HG02759 (cell line): ENCODE results near the gene EIF2A.
A peak's percentile ranks its signal among the peaks of the same experiment; 100 is the strongest.

Experiments used
- ATAC-seq: cut with Tn5 transposase; IDR thresholded peaks from one replicate; pipeline ENCODE4 v1.9.1; 2021; ENCODE audit warnings: mild to moderate bottlenecking, moderate library complexity; ENCODE audit not compliant: unreplicated experiment

Gene EIF2A

GRCh38 chr3:150543128-150543527, 3.5 kb upstream of the EIF2A start:
- no peak for ATAC-seq

- ATAC-seq = no peak
Observed at GRCh38 chr3:150543531-150543930, 3.1 kb upstream of the EIF2A start.

GRCh38 chr3:150544041-150544440, 2.5 kb upstream of the EIF2A start:
- ATAC-seq = no peak

- no peak for ATAC-seq
Observed at GRCh38 chr3:150544726-150545125, 1.9 kb upstream of the EIF2A start.

GRCh38 chr3:150545419-150546225, 965 bp upstream of the EIF2A start:
- no peak for ATAC-seq

GRCh38 chr3:150547045-150547741, 606 bp downstream of the EIF2A start:
- ATAC-seq = no peak

- no peak for ATAC-seq
Observed at GRCh38 chr3:150555859-150556436, 9.4 kb downstream of the EIF2A start.

- no peak for ATAC-seq
Observed at GRCh38 chr3:150556792-150557191, 10.2 kb downstream of the EIF2A start.

GRCh38 chr3:150557725-150558124, 11.1 kb downstream of the EIF2A start:
- no peak for ATAC-seq

GRCh38 chr3:150564243-150564642, 17.7 kb downstream of the EIF2A start:
- no peak for ATAC-seq

- ATAC-seq = no peak
Observed at GRCh38 chr3:150567328-150567727, 20.7 kb downstream of the EIF2A start.

GRCh38 chr3:150577855-150578254, 31.3 kb downstream of the EIF2A start:
- ATAC-seq = no peak

GRCh38 chr3:150581174-150581573, 34.6 kb downstream of the EIF2A start:
- no peak for ATAC-seq

GRCh38 chr3:150582620-150583019, 36.0 kb downstream of the EIF2A start:
- ATAC-seq = peak; percentile 70

- peak; percentile 61 for ATAC-seq
Observed at GRCh38 chr3:150583028-150583427, 36.4 kb downstream of the EIF2A start.

- no peak for ATAC-seq
Observed at GRCh38 chr3:150588027-150588830, 41.6 kb downstream of the EIF2A start.

- no peak for ATAC-seq
Observed at GRCh38 chr3:150589759-150590158, 43.2 kb downstream of the EIF2A start.

GRCh38 chr3:150594150-150594549, 47.6 kb downstream of the EIF2A start:
- no peak for ATAC-seq

GRCh38 chr3:150597646-150598045, 51.1 kb downstream of the EIF2A start:
- no peak for ATAC-seq

GRCh38 chr3:150599611-150600297, 53.2 kb downstream of the EIF2A start:
- peak; percentile 25 for ATAC-seq
